C4-2B (cell line): ENCODE results near the gene NDST4.

Experiments used
- H3K27ac ChIP-seq: fragments of 450-650 bp; 2 replicates; pipeline ENCODE4 v1.5.1; 2017
- ZFX ChIP-seq: fragments of 450-650 bp; IDR thresholded peaks from 2 replicates; pipeline ENCODE4 v1.6.1; 2017
- TF ChIP-seq, protein P1 (sequence below): fragments of 450-650 bp; conservative IDR thresholded peaks from 2 replicates; pipeline ENCODE4 v1.5.1; 2017; ENCODE audit warnings: mild to moderate bottlenecking

The NDST4 gene

DNA sequence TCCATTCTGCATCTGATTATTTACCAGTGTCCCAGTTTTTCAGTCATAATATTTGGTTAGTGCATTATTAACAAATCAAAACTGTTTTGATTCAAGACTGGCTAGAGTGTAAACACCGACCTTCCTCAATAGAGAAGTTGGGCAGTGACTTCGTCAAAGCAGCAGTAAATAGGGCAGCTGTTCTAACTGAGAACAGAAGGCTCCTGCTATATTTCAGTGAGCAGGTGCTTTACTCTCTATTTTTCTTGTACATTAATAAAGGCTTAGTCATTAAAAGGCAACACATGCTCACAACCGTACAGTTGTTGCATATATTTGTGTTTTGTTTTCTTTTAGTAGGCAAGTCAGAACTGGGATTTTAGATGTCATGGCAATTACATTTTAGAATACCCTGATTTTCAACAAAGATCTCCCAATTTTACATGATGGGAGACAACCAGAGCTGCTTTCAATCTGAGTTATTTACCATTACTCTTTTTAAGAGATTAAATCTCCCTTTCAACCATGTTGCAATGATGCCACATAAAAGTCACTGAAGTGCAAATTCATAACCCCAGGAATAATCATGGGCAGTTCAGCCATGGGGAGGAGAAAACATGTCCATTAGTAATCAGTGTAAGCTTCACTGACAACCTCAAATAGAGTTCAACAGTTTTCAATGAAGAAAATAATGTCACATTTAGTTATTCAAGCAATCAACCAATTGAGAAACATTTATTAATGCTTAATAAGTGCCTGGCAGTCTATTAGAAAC lies 233.3 kb downstream of the NDST4 start:
- H3K27ac ChIP-seq: no peak overlapping the region
- TF ChIP-seq ZFX: no peak
- TF ChIP-seq, protein P1, sequence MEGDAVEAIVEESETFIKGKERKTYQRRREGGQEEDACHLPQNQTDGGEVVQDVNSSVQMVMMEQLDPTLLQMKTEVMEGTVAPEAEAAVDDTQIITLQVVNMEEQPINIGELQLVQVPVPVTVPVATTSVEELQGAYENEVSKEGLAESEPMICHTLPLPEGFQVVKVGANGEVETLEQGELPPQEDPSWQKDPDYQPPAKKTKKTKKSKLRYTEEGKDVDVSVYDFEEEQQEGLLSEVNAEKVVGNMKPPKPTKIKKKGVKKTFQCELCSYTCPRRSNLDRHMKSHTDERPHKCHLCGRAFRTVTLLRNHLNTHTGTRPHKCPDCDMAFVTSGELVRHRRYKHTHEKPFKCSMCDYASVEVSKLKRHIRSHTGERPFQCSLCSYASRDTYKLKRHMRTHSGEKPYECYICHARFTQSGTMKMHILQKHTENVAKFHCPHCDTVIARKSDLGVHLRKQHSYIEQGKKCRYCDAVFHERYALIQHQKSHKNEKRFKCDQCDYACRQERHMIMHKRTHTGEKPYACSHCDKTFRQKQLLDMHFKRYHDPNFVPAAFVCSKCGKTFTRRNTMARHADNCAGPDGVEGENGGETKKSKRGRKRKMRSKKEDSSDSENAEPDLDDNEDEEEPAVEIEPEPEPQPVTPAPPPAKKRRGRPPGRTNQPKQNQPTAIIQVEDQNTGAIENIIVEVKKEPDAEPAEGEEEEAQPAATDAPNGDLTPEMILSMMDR: no peak

DNA sequence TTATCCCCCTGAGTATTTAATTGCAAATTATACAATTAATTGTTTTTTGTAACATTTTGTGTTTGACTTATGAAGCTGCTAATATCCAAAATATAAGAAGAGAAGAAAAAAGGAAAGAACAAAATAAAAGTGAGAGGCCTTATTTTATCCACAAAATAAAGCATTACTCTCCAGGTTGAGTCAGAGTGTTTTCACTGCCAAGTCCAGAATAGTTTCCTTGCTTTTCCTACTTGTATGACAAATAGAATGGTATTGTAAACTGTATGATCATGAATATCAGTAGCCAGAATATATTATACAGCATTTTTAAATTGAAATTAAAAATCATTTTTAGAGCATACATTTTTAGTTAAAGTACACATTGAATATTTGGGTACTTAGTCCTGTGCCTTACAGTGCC lies 237.8 kb downstream of the NDST4 start:
- H3K27ac ChIP-seq: no peak overlapping the region
- no peak for TF ChIP-seq ZFX
- TF ChIP-seq, protein P1: no peak

DNA sequence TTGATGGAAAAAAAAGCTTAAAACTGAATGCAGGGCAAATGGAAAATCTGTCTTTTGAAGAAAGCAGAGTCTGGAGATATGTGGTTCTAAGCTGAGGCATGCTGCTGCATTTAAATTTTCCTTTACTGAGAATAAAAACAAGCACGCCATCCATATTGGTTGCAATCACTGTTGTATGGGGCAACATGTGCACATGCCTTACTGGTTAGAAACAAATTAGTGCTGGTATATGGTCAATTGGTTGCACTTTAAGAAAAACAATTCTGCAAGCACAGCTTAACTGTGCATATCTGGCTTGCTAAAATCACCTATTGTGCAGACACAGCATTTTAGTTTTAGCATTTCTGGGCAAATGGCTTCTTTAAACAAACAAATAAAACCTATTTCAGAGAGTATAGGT lies 239.1 kb downstream of the NDST4 start:
- TF ChIP-seq, protein P1: no peak
- no peak for TF ChIP-seq ZFX
- no peak overlapping the region for H3K27ac ChIP-seq

DNA sequence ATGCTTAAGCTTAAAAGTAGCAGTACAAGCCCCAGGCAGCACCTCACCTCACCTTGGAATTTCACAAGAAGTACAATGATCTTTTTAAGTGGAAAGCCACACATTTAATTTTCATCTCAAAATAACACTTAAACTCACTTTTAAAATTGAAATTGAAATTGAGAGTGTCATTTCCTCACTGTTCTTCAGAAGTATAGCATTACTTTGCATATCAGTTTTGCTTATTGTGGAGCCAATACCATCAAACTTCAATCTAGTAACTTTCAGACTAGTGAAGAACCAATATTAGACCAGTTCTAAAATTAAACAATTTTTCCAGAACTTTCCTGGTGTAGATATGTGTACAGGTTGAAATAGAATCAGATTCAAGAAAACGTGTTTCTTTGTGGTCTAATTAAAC lies 242.4 kb downstream of the NDST4 start:
- no peak overlapping the region for H3K27ac ChIP-seq
- no peak for TF ChIP-seq ZFX
- TF ChIP-seq, protein P1: no peak

DNA sequence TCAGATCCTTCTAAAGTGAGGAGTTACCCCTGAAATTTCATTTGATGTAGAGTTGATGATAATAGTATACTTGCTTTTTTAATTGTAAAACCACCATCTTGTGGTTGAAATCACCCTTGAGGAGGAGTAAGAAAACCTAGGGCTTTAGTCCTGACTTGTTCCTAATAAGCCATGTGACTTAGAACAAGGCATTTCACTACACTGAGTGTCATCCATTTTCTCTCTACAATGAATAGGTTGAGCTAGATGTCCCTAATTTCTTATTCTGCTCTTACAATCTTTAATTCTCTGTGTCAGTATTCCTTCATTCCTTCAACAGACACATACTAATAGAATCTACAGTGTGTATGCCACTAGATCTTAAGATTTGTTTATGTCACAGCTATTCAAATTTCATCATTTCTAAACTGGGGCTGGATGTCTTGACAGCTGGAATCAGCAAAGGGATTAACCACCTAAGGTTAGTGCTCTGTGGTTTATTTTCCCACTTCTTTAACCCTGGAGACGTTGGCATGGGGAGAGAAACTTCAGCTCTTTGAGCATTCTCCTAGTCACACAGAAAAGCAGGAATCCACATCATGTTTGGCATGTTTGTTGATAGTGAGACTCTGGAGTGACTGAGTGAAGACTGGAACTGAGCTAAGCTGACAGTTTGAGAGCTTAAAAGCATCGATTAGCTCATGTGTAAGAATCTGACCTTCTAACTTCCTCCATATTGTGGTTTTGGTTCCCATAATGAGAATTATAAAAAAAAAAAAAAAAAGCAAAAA lies 246.3 kb downstream of the NDST4 start:
- TF ChIP-seq, protein P1: no peak
- no peak for TF ChIP-seq ZFX
- no peak overlapping the region for H3K27ac ChIP-seq

DNA sequence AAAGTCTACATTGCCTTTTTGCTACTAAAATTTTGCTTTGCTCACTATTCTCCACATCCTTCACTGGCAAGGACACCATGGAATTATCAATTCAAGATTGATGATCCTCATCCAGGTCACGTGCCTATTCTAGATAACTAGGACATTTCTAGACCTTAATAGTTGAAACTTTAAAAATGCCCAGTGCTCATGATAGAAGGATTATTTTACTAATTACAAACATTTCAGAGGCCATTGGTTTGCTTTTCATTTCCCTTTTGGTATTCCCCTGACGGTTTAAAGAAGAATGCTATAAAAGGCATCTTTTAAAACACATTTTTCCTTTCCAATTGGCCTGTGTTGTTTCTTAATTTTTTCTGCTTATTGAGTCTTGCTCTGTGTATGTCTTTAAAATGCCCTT lies 249.4 kb downstream of the NDST4 start:
- TF ChIP-seq, protein P1: no peak
- TF ChIP-seq ZFX: no peak
- no peak overlapping the region for H3K27ac ChIP-seq

DNA sequence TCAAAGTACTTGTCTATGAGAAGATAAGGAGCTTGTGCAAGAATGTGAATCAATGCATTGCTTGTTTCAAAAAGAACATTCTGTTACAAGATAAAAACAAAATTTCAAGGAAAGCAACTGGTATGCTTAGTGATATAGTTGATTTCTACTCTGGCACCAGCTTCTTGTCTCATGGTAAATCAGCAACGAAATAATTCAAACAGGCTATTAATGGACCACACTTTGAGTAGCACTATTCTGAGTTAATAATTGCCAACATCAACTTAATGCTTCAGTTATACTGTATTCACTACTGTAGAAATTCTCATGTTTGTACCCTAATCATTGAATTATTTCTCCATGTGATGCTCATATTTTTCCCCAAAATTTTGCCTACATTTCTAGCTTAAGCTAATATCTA lies 252.6 kb downstream of the NDST4 start:
- TF ChIP-seq, protein P1: no peak
- TF ChIP-seq ZFX: no peak

More for the DNA sequence above, 252.6 kb downstream of the NDST4 start:
- H3K27ac ChIP-seq: no peak overlapping the region
